ENCODE data around the gene FAM53C.

- TF ChIP-seq CTCF (IDR thresholded peaks at IDR 0.05; ENCODE audit: low read length): no peak
- no peak for TF ChIP-seq EZH2 (IDR thresholded peaks at IDR 0.05; ENCODE audit: borderline replicate concordance, low read length)
Measured at GRCh38 chr5:138372225-138372624, 34.2 kb downstream of the FAM53C start.
